T-helper 1 cell treated with Interleukin-12 subunit alpha and Interleukin-12 subunit beta and Interleukin-4 antibody, amounts not matched to agents 30 μg/mL and 1 μg/mL, for 36 hours (primary cell): ENCODE measurements around the gene RELL1.

Experiments used
- H3K27ac Mint-ChIP-seq: one replicate; pipeline ENCODE4 v1.8.0; 2021; ENCODE audit warnings: mild to moderate bottlenecking, mixed read lengths
- H3K27me3 Mint-ChIP-seq: one replicate; pipeline ENCODE4 v1.8.0; 2021; ENCODE audit warnings: low read depth, mixed read lengths
- H3K36me3 Mint-ChIP-seq: one replicate; pipeline ENCODE4 v1.8.0; 2021; ENCODE audit warnings: low read depth, mixed read lengths
- H3K4me1 Mint-ChIP-seq: one replicate; pipeline ENCODE4 v1.8.0; 2021; ENCODE audit warnings: low read depth, mixed read lengths
- H3K4me3 Mint-ChIP-seq: one replicate; pipeline ENCODE4 v1.8.0; 2021; ENCODE audit warnings: mild to moderate bottlenecking, moderate library complexity, mixed read lengths
- H3K9me3 Mint-ChIP-seq: one replicate; pipeline ENCODE4 v1.8.0; 2021; ENCODE audit warnings: mixed read lengths

The RELL1 gene

GRCh38 chr4:37625499-37625898, 60.7 kb downstream of the RELL1 start:
- Mint-ChIP-seq H3K27me3 (no peaks in the 10 kb centered on the region), H3K36me3 (peaks cover 40% of the 10 kb centered on the region), H3K4me3 (no peak overlapping the region)

GRCh38 chr4:37623940-37624339, 62.2 kb downstream of the RELL1 start:
- Mint-ChIP-seq H3K4me1 (no peaks in the 10 kb centered on the region), H3K9me3 (no peaks in the 10 kb centered on the region), H3K27ac (no peak overlapping the region), H3K4me3 (no peak overlapping the region), H3K36me3 (peaks cover 31% of the 10 kb centered on the region), H3K27me3 (no peaks in the 10 kb centered on the region)

More at GRCh38 chr4:37625499-37625898, 60.7 kb downstream of the RELL1 start:
- peaks cover 6% of the 10 kb centered on the region for H3K4me1 Mint-ChIP-seq
- no peak overlapping the region for H3K27ac Mint-ChIP-seq
- H3K9me3 Mint-ChIP-seq = no peaks in the 10 kb centered on the region

DNA sequence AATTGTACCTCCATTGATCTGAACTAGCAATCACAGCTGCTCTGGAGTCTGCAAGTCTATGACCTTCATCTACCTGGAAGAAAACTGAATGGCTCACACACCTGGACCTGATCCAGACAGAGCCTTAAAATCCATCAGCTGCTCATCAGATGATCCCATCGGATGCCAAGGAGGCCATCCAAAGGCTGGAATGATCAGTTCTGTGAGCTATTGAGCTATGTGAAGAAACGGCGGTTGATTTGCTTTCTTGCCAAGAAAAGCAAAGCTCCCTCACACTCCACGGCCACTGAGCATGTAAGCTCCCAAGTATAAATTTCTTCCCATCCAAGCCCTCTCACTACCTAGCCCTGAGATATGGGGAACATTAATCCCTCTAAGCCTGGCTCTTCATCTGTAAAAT, 63.1 kb downstream of the RELL1 start:
- Mint-ChIP-seq H3K27ac (no peak overlapping the region), H3K27me3 (no peaks in the 10 kb centered on the region), H3K9me3 (no peaks in the 10 kb centered on the region), H3K36me3 (peaks cover 27% of the 10 kb centered on the region), H3K4me3 (no peak overlapping the region), H3K4me1 (peaks cover 1% of the 10 kb centered on the region)

DNA sequence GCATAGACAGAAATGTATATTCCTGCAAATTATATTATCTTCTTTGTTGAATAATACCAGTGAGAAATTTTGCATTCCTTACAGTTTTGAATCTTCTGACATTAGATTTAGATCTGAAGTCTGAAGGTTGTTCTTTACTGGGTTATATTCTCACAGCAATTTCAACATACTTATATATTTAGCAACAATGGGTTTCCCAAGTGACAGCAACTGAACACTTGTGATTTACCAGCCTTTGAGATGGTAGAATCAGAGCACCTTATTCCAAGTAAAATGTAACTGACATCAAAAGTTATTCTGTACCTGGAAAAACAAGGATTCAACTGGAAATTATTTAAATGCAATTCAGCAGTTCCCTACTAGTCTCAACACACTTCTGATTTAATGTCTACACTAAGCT, 66.0 kb downstream of the RELL1 start:
- no peak overlapping the region for H3K27ac Mint-ChIP-seq
- H3K9me3 Mint-ChIP-seq = no peaks in the 10 kb centered on the region
- H3K4me1 Mint-ChIP-seq = peaks cover 1% of the 10 kb centered on the region
- H3K27me3 Mint-ChIP-seq = no peaks in the 10 kb centered on the region
- H3K36me3 Mint-ChIP-seq = peaks cover 17% of the 10 kb centered on the region
- H3K4me3 Mint-ChIP-seq = no peak overlapping the region

DNA sequence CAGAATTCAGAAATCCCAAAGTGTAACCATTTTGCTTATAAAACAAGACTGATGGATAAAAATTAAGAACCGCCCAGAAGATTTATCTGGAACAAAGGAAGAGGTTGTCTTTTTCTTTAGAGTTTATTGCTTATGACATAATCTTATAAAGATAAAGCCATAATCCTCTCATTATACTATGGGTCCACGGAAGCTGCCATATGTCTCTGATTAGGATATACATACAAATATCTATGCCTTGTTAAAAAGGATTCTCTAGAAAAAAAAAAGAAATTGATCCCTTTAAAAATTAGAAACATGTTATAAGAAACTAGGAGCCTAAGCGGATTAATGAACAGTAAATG, 70.5 kb downstream of the RELL1 start:
- no peak overlapping the region for H3K4me3 Mint-ChIP-seq
- H3K4me1 Mint-ChIP-seq = peaks cover 6% of the 10 kb centered on the region
- H3K27me3 Mint-ChIP-seq = no peaks in the 10 kb centered on the region
- peaks cover 18% of the 10 kb centered on the region for H3K36me3 Mint-ChIP-seq
- no peaks in the 10 kb centered on the region for H3K9me3 Mint-ChIP-seq
- H3K27ac Mint-ChIP-seq = no peak overlapping the region

DNA sequence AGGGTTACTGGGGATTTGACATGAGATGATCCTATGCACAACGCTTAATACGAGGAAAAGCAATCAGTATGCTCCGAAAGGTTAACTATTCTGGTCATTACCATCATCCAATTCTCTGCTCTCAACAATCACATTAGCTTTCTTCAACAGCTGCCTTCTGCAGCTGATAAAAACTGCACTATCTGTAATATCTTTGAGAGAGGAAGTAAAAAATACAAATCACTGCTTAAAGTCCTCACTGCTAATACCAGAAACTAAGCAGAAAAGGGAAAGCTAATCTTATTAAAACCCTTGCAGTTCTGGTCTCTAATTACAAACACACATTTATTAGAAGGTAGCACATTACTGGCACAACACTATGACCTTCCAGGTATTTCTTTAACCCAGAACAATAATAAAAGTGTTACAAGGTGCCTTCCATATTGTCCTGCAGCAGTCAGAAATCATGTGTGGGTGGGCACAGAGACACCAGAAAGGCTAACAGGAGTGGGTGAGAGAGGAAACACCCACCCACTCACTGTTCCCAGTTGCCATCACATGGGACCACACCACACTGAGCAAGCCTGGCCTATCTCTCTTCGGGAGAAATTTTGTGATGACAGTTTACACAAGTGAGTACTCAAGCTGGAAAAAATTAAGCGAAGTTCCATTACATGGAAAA, 71.0 kb downstream of the RELL1 start:
- H3K4me1 Mint-ChIP-seq = peaks cover 6% of the 10 kb centered on the region
- no peaks in the 10 kb centered on the region for H3K27me3 Mint-ChIP-seq
- H3K9me3 Mint-ChIP-seq = no peaks in the 10 kb centered on the region
- no peak overlapping the region for H3K4me3 Mint-ChIP-seq
- H3K27ac Mint-ChIP-seq = no peak overlapping the region
- H3K36me3 Mint-ChIP-seq = peaks cover 18% of the 10 kb centered on the region

- H3K4me1 Mint-ChIP-seq = peaks cover 5% of the 10 kb centered on the region
- H3K36me3 Mint-ChIP-seq = peaks cover 28% of the 10 kb centered on the region
- H3K27me3 Mint-ChIP-seq = no peaks in the 10 kb centered on the region
- H3K4me3 Mint-ChIP-seq = no peak overlapping the region
- H3K27ac Mint-ChIP-seq = no peak overlapping the region
- no peaks in the 10 kb centered on the region for H3K9me3 Mint-ChIP-seq
Observed at GRCh38 chr4:37612811-37613210, 73.4 kb downstream of the RELL1 start.

DNA sequence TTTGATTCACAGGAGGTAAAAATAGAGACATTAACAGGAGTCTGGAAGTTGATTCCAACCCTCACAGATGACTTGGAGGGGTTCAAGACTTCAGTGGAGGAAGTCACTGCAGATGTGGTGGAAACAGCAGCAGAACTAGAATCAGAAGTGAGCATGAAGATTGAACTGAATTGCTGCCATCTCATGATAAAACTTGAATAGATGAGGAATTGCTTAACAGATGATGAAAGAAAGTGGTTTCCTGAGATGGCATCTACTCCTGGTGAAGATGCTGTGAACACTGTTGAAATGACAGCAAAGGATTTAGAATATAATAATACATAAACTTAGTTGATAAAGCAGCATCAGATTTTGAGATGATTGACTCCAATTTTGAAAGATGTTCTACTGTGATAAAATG, 76.5 kb downstream of the RELL1 start:
- Mint-ChIP-seq H3K4me1 (peaks cover 9% of the 10 kb centered on the region), H3K36me3 (peaks cover 23% of the 10 kb centered on the region), H3K27ac (no peak overlapping the region), H3K27me3 (no peaks in the 10 kb centered on the region), H3K4me3 (no peak overlapping the region), H3K9me3 (no peaks in the 10 kb centered on the region)

GRCh38 chr4:37607018-37607417, 79.2 kb downstream of the RELL1 start:
- H3K27ac Mint-ChIP-seq = no peak overlapping the region
- H3K4me1 Mint-ChIP-seq = peaks cover 18% of the 10 kb centered on the region
- no peak overlapping the region for H3K4me3 Mint-ChIP-seq

DNA sequence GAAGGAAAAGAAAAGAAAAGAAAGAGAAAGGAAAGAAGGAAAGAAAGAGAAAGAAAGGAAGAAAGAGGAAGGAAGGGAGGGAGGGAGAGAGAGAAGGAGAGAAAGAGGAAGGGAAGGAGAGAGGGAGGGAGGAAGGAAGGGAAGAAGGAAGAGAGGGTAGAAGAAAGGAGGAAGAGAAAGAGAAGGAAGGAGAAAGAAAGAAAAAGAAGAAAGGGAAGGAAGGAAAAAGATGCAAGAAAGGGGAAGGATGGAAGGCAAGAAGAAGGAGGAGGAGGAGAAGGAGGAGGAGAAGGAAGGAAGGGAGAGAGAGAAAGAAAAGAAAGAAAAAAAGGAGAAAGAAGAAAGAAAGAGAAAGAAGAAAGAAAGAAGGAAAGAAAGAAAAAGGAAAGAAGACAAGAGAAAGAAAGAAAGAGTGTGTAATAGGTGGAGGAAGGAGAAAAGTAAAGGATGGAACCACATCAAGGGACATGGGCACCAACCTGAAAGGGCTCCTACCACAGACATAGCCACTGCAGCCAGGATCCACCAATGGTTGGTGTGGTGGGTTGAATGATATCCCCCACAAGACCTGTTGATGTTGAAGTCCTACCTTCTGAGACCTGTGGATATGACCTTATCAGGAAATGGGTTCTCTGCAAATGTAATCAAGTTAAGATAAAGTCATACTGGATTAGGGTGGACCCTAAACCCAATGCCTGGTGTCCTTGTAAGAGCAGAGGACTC, 80.2 kb downstream of the RELL1 start:
- peaks cover 20% of the 10 kb centered on the region for H3K4me1 Mint-ChIP-seq
- no peaks in the 10 kb centered on the region for H3K9me3 Mint-ChIP-seq
- H3K27ac Mint-ChIP-seq = no peak overlapping the region
- no peaks in the 10 kb centered on the region for H3K27me3 Mint-ChIP-seq
- peaks cover 10% of the 10 kb centered on the region for H3K36me3 Mint-ChIP-seq
- H3K4me3 Mint-ChIP-seq = no peak overlapping the region

More at GRCh38 chr4:37607018-37607417, 79.2 kb downstream of the RELL1 start:
- Mint-ChIP-seq H3K9me3 (no peaks in the 10 kb centered on the region), H3K27me3 (no peaks in the 10 kb centered on the region), H3K36me3 (peaks cover 13% of the 10 kb centered on the region)

DNA sequence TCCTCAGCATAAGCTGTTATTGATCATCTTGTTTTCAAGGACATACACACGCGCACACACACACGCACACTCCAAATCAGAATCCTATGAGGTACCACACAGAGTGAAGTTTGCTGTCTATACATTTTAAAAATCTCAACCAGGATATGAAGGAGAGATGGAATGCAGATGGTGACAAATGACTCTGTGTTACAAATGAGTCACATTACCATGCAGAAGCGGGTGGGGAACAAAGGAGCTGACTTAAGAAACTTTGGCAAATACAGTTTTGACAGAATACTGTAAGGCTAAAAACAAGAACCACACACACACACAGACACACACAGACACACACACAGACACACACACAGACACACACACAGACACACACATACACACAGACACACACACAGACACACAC, 81.7 kb downstream of the RELL1 start:
- Mint-ChIP-seq H3K9me3 (no peaks in the 10 kb centered on the region), H3K36me3 (peaks cover 8% of the 10 kb centered on the region), H3K27me3 (no peaks in the 10 kb centered on the region), H3K27ac (peak overlapping the region; percentile 19), H3K4me3 (no peak overlapping the region), H3K4me1 (peaks cover 21% of the 10 kb centered on the region)

- no peaks in the 10 kb centered on the region for H3K27me3 Mint-ChIP-seq
- H3K4me3 Mint-ChIP-seq = no peak overlapping the region
- peaks cover under 1% of the 10 kb centered on the region for H3K36me3 Mint-ChIP-seq
- no peak overlapping the region for H3K27ac Mint-ChIP-seq
- no peaks in the 10 kb centered on the region for H3K9me3 Mint-ChIP-seq
- H3K4me1 Mint-ChIP-seq = peaks cover 24% of the 10 kb centered on the region
Observed at GRCh38 chr4:37603711-37604110, 82.5 kb downstream of the RELL1 start.

- H3K9me3 Mint-ChIP-seq = no peaks in the 10 kb centered on the region
- H3K27ac Mint-ChIP-seq = peak overlapping the region; percentile 74
- no peaks in the 10 kb centered on the region for H3K36me3 Mint-ChIP-seq
- H3K27me3 Mint-ChIP-seq = no peaks in the 10 kb centered on the region
- H3K4me1 Mint-ChIP-seq = peaks cover 27% of the 10 kb centered on the region
- no peak overlapping the region for H3K4me3 Mint-ChIP-seq
Observed at GRCh38 chr4:37603070-37603468, 83.1 kb downstream of the RELL1 start.

GRCh38 chr4:37602454-37603069, 83.6 kb downstream of the RELL1 start:
- no peaks in the 10 kb centered on the region for H3K27me3 Mint-ChIP-seq
- H3K27ac Mint-ChIP-seq = no peak overlapping the region
- H3K9me3 Mint-ChIP-seq = no peaks in the 10 kb centered on the region
- no peak overlapping the region for H3K4me3 Mint-ChIP-seq
- no peaks in the 10 kb centered on the region for H3K36me3 Mint-ChIP-seq
- peaks cover 27% of the 10 kb centered on the region for H3K4me1 Mint-ChIP-seq

DNA sequence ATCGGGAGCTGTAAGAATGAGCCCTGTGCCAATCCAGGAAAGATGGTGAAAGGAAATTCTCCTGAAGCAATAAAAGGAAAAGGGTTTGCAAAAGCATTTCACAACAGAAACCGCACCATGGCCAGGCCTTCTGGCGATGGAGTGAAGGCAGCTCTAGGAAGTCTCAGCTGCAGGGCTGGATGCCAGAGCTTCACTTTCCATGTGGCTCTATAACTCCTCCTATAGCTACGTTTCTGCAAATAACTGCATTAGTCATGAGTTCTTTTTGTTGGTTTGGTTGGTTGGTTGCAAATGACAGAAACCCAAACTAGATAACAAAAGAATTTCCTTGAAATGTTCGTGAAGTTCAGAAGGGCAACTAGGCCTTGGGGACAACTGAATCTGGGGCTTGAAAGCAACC, 84.6 kb downstream of the RELL1 start:
- peaks cover 30% of the 10 kb centered on the region for H3K4me1 Mint-ChIP-seq
- no peak overlapping the region for H3K4me3 Mint-ChIP-seq
- no peaks in the 10 kb centered on the region for H3K36me3 Mint-ChIP-seq
- H3K27me3 Mint-ChIP-seq = no peaks in the 10 kb centered on the region
- H3K27ac Mint-ChIP-seq = peak overlapping the region; percentile 80
- no peaks in the 10 kb centered on the region for H3K9me3 Mint-ChIP-seq
